GM21528 (cell line): ENCODE measurements around the gene SLC47A2.
"Not testable (repeated sequence)": the region's sequence is repeated elsewhere in the genome, so short reads cannot be mapped to it uniquely, and the experiment has no call there.

Source experiments
- ATAC-seq: cut with Tn5 transposase; IDR thresholded peaks from one replicate; pipeline ENCODE4 v1.9.1; 2021; ENCODE audit warnings: mild to moderate bottlenecking, moderate library complexity; ENCODE audit not compliant: unreplicated experiment, low FRiP score

SLC47A2 gene

GRCh38 chr17:19673623-19674022 is 42.8 kb downstream of the SLC47A2 start:
- no peak for ATAC-seq

GRCh38 chr17:19672009-19672750 is 44.2 kb downstream of the SLC47A2 start:
- no peak for ATAC-seq

GRCh38 chr17:19671433-19671832 is 45.0 kb downstream of the SLC47A2 start:
- no peak for ATAC-seq

GRCh38 chr17:19670908-19671307 is 45.5 kb downstream of the SLC47A2 start:
- no peak for ATAC-seq

GRCh38 chr17:19669680-19670079 is 46.7 kb downstream of the SLC47A2 start:
- not testable (repeated sequence) for ATAC-seq

GRCh38 chr17:19664821-19665181 is 51.6 kb downstream of the SLC47A2 start:
- ATAC-seq: no peak

GRCh38 chr17:19664136-19664820 is 52.1 kb downstream of the SLC47A2 start:
- no peak for ATAC-seq

GRCh38 chr17:19663097-19663496 is 53.3 kb downstream of the SLC47A2 start:
- ATAC-seq: no peak

GRCh38 chr17:19661121-19661520 is 55.3 kb downstream of the SLC47A2 start:
- ATAC-seq: no peak

- ATAC-seq: no peak
Measured at GRCh38 chr17:19660219-19660870, 56.0 kb downstream of the SLC47A2 start.

- ATAC-seq: no peak
Measured at GRCh38 chr17:19659366-19660177, 56.8 kb downstream of the SLC47A2 start.

GRCh38 chr17:19656851-19657581 is 59.4 kb downstream of the SLC47A2 start:
- no peak for ATAC-seq

- ATAC-seq: no peak
Measured at GRCh38 chr17:19656336-19656735, 60.0 kb downstream of the SLC47A2 start.

GRCh38 chr17:19654896-19655295 is 61.5 kb downstream of the SLC47A2 start:
- ATAC-seq: no peak

- ATAC-seq: no peak
Measured at GRCh38 chr17:19654342-19654886, 62.0 kb downstream of the SLC47A2 start.

GRCh38 chr17:19652595-19652994 is 63.8 kb downstream of the SLC47A2 start:
- ATAC-seq: no peak

GRCh38 chr17:19651451-19652238 is 64.7 kb downstream of the SLC47A2 start:
- no peak for ATAC-seq

GRCh38 chr17:19650826-19651225 is 65.6 kb downstream of the SLC47A2 start:
- ATAC-seq: no peak

GRCh38 chr17:19649274-19649541 is 67.2 kb downstream of the SLC47A2 start:
- ATAC-seq: no peak
